K562 treated with DMSO at 1 percent for 12 hours (cell line): Measurements from ENCODE around the gene LSM7. TPM values are rescaled to one million over a fixed set of nuclear protein-coding genes. Genes with fewer than 3 reads are reported as not detected.

Experiments used
- total RNA-seq: library from RNA; unstranded; fragments of 300-600 nt; gene quantifications from 2 replicates; pipeline ENCODE4 v1.2.3, GENCODE V29; 2022; ENCODE audit not compliant: insufficient read depth

LSM7 gene
- 303 and 460 TPM in 2 replicates for total RNA-seq

DNA sequence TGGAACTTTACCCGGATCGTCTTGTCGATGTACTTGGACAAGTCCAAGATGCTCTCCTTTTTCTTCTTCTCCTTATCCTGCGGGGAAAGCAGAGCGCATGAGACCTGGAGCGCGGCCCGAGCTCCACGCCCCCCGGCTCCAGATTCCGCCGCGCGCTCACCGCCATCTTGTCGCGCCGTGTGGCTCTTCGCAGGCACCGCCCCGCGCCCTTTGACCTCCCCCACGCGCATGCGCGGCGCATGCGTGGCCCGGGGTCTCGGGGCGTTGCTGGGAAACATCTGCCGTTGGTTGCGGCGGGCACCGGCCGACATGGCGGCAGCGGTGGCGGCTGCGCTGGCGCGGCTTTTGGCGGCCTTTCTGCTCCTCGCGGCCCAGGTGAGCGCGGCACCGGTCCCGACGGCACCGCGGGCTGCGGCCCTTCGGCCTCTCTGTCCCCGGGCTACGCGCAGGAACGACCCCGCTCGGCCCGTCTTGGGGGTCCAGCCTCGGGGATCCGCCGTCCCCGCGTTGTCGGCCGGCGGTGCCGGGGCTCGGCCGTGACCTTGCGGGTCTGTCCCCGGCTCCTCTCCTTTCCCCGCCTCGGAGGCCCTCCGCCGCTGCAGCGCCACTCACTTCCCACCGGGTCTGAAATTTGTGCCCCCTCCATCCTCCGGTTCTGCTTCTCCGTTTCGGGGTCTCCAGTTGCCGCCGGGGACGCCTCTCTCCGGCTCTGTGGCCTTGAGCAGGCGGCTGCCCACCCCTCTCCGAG is at the start of gene LSM7, which contains the start of gene SPPL2B:
Gene LSM7, minus strand, starts transcription at position 186 of the 748 bp plus-strand sequence. Its CDS starts 20 bp downstream, at position 166.
Gene SPPL2B, plus strand, starts transcription at position 284 of the 748 bp plus-strand sequence. Its CDS starts 26 bp downstream, at position 310.

DNA sequence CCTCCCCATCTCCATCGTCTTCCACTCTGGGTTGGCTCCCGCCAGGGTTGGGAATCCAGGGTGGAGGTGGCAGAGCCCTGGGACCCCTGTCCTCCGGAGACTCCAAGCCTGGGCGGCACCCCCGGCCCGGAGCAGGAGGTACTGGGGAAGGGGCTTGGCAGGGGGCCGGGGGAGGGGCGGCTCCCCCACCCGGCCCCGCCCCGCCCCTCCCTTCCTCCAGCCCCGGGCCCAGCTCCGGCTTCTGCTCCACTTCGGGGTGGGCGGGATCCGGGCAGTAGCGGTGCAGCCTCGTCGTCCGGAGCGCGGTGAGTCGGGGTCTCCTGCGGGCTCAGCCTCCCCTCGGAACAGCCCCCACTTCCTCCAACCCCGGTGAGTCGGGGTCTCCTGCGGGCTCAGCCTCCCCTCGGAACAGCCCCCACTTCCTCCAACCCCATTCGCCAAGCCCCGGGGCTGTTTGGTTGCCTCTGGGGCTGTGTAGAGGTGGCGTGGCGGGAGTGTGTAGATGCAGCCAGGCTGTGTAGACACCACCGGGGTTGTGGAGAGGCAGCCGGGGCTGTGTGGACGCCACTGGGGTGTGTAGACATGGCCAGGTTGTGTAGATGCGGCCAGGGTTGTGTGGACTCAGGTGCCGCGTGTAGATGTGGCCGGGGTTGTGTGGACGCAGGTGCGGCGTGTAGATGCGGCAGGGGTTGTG is 31.8 kb upstream of the LSM7 start, which contains the start of gene TMPRSS9:
Gene TMPRSS9, plus strand, starts transcription at position 274 of the 694 bp plus-strand sequence. CDS start 29,521 bp downstream, outside the sequence.

DNA sequence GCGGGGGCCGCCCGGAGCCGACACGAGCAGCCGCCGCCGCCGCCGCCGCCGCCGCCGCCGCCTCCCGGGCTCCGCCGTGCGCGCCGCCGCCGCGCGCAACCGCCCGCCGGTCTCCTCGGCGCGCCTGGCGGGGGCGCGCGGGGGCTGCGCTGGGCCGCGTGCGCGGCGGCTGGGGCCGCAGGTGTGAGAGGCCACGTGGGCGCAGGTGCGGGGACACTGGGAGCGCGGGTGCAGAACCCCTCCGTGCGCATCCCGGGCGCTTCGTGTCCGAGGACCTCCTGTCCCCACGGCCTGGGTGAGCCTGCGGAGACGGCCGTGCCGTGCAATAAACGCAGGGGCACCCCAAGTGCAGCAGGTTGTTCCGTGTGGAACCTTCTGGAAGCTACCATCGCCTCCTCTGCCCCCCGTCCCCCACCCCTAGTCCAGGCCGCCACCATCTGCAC is 20.3 kb downstream of the LSM7 start, which contains the start of gene LINGO3:
Gene LINGO3, minus strand, starts transcription at position 41 of the 443 bp plus-strand sequence. CDS start 16,378 bp downstream, outside the sequence.

DNA sequence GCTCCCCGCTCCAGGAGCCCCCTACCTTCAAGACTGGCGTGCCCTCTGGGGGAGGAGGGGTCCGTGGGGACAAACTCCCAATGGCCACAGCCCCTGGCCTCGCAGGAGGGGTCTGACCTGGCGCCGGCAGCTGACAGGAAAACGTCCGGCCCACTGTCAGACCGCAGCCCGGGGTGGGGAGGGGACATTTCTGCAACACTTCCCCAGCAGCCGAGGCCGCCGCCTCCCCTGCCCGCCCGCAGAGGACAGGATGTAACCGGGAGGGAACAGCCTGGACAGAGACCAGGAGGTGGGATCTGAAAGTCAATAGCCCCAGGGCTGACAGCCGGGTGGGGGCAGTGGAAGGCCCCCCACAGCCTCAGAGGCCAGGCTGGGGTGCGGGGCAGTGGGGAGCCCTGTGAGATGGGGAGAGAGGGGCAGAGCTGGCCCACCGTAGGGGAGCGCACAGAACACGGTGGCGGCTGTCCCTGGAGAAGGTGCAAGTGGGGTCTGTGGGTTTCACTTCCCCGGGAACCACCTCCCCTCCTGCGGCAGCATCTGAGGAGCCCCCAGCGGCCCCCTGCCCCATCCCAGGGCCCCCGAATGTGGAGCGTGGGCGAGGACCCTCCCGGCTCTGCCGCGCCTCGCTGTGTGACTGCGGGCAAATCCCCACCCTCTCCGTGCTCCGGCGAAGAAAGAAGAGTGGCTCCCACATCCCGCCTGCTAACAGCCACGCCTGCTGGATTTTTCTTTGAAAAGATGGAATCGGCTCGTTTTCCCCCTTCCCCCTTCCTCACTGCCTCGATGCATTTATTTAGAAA is 46.1 kb downstream of the LSM7 start, which contains the start of gene PEAK3:
Gene PEAK3, minus strand, starts transcription at position 114 of the 800 bp plus-strand sequence. CDS start 1,244 bp downstream, outside the sequence.

Other genes starting within 250 kb of the LSM7 start
- 9.5 and 14.9 TPM in 2 replicates for gene MOB3A, start 232.3 kb downstream of the LSM7 start, total RNA-seq
- 1.2 and 1.6 TPM in 2 replicates for gene IZUMO4, start 231.7 kb downstream of the LSM7 start, total RNA-seq
- gene AP3D1, start 177.0 kb downstream of the LSM7 start, total RNA-seq = 68.6 and 125 TPM in 2 replicates
- gene DOT1L, start 164.7 kb downstream of the LSM7 start, total RNA-seq = 16.7 and 43.9 TPM in 2 replicates
- 160 and 185 TPM in 2 replicates for gene PLEKHJ1, start 92.3 kb downstream of the LSM7 start, total RNA-seq
- gene SF3A2, start 91.8 kb downstream of the LSM7 start, total RNA-seq = 62.8 and 101 TPM in 2 replicates
- 31.0 and 34.0 TPM in 2 replicates for gene AMH, start 79.3 kb downstream of the LSM7 start, total RNA-seq
- 2.0 TPM in 1 of 2 replicates, not detected in the other for gene JSRP1, start 72.2 kb downstream of the LSM7 start, total RNA-seq
- not detected in 2 replicates for gene PEAK3, start 46.4 kb downstream of the LSM7 start, total RNA-seq
- 0.36 and 0.94 TPM in 2 replicates for gene LINGO3, start 20.4 kb downstream of the LSM7 start, total RNA-seq
- 32.7 and 67.2 TPM in 2 replicates for gene SPPL2B, start 98 bp upstream of the LSM7 start, total RNA-seq
- gene TMPRSS9, start 31.7 kb upstream of the LSM7 start, total RNA-seq = 0.79 and 3.2 TPM in 2 replicates
- 42.7 and 59.3 TPM in 2 replicates for gene TIMM13, start 99.0 kb upstream of the LSM7 start, total RNA-seq
- 37.0 and 59.9 TPM in 2 replicates for gene LMNB2, start 128.4 kb upstream of the LSM7 start, total RNA-seq
- 6.9 and 9.1 TPM in 2 replicates for gene GADD45B, start 147.5 kb upstream of the LSM7 start, total RNA-seq